NCI-H1417 (cell line): Measurements from ENCODE around the gene GRPEL1.

ENCODE experiments used
- DNase-seq, 3 experiments: peaks; one replicate each; lab custom pipeline; 2025; lab: John Stamatoyannopoulos, UW

GRPEL1 gene

DNA sequence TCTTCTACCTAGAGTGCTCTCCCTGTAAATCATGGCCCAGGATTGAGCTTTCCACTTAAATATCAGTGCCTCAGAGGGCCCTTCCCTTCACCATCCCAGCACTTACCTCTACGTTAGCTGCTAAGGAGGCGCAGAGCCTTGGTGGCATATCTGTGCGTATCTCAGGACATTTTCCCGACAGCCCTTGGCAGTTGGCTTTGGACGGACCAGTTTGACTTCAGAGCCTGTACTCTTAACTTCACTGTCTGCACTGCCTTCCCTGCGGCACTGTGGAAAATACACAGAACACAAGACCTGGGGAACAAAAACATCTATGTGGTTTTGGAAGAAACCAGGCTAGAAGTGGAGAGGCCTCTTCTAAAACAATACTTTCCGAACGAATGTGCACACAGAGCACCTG, 22.3 kb downstream of the GRPEL1 start:
- no peak for DNase-seq

- no peak for DNase-seq
These were observed 23.5 kb downstream of the GRPEL1 start for GRCh38 chr4:7044137-7044930.

GRCh38 chr4:7043284-7044136, 24.4 kb downstream of the GRPEL1 start, which contains the start of gene TADA2B:
TADA2B (plus strand) TSS chr4:7043372; CDS start chr4:7043580, 208 bp downstream.
- peak; percentile 54 to 74 (median 71) for DNase-seq

DNA sequence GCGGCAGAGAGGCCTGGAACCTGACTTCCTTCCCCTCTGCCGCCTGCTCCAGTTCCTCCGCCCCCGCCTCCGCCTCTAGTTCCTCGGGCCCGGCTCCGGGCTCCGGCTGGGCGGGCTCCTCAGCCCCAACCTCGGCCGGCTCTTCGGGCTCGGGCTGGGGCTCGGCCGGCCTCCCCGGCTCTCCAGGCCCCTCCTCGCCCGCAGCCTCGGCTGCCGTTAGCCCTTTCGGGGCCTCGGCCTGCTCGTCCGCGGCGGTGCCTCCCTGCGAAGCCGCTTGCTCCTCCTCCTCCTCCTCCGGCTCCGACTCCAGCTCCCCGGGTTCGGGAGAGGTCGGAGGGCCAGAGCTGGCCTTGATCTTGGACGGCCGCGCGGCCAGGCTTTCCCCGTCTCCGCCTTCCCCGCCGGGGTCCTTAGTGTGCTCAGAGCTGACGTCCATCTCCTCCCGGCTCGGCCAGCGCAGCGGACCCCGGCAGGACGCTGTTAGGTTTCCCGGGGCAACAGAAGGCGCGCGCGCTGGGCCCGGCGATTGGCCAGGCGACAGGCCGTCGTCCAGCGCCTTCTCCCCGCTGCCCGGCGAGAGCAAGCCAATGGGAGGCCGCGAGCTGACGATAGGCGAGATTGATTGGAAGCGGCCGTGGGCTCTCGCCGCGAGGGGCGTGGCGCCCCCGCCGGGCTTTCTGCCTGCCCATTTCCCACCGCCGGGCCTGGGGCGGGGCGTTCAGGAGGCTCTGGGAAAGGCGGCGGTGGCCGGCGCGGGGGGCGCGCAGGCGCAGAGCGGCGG, 25.2 kb downstream of the GRPEL1 start:
- DNase-seq, result peak; percentile 97 to 99 (median 99)

GRCh38 chr4:7041801-7042502, 25.9 kb downstream of the GRPEL1 start:
- peak; percentile 79 to 83 (median 81) for DNase-seq

- DNase-seq, result no peak
These were observed 26.6 kb downstream of the GRPEL1 start for GRCh38 chr4:7041246-7041645.

DNA sequence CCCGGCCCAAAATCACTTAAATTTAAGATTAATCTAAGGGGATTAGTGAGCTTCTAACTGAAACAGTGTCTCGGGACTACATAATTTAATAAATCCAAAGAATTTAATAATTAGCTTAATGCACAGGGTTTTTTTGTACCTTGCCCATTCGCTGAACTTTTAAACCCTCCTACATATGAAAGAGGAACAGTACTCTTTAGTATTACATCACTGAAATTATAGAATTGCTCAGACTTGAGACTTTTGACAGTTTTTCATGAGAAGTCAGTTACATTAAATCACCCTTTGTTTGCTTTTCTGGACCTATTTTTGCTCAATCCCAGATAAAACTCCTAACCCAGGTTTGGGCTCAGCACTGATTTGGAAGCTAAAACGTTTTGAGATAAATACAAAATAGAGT, 27.1 kb downstream of the GRPEL1 start:
- DNase-seq, result no peak

DNA sequence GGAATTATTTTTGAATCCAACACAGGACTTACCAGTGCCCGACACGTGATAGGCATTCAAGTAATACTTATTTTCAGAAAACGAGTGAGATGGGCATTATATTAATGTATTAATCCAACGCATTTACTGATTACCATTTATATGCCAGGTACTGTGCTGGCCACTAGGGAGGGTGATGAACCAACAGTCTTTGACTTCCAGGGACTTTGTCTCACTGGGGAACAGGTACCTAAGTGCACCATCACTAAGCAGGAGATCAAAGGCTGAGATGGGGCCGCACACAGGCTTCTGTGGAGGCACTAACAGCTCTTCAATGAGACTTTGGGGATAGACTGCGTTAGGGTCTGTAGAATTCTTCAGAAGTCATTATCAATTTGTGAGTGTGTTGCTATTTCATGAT, 30.4 kb downstream of the GRPEL1 start:
- DNase-seq, result no peak

GRCh38 chr4:7034262-7035081, 33.4 kb downstream of the GRPEL1 start:
- peak in 1 of 3 experiments; percentile 10 for DNase-seq

DNA sequence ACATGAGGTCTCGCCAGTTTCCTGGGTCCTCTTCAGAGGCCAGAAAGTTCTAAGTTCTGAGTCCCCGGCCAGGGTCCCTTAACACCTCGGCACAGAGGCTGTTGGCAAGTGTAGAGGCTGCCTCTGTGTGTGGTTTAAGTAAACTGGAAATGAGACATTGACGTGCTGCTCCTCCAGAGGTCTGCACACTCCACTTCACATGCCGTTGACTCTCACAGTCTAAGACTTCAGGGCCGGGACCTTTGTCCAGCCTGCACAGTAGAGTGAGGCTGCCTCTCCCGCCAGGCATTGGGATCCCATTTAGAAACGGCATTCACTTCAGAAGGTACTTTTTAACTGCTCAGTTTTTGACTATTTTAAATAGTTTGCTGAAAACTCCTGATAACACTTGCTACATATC, 35.3 kb downstream of the GRPEL1 start:
- DNase-seq, result no peak

DNA sequence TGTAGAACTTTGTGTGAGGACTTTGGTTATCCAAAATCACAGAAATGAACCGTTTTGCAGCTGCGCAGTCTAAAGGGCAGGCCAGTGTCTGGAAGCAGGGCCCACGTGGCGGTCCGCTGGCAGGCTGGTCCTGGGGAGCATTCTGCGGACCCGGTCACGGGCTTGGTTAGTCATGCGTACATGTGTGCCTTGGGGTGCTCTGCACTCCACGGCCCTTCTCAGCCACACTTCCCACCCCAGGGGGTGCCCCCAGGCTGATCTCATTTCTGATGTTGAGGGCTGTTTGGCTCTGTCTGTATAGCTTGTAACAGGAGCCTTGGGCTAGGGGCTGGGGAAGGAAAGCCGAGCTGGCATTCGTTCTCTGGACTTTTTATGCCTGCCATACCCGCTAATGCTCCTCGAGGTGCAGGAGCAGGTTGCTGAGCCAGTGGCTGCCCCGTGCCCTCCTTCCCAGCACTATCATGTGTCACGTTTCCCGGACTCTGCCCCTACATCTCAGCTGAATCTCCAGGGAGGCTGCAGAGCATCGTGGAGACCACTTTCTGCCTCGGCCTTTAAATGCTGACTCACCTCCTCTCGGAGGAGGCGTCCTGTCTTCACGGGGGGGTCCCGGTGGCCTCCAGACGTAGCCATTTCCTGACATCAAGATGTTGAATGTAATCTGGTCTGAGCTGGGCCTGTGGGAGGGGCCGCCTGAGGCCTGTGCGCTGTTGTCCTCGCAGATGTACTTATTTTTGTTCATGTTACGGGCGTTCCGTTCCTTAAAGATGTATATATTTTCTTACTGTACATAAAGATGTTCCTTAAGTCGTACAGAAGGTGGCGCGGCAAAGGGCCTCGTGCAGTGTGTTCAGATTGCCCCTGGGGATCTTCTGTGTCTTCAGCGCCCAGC, 36.1 kb downstream of the GRPEL1 start:
- no peak for DNase-seq

- DNase-seq, result no peak
These were observed 37.0 kb downstream of the GRPEL1 start for GRCh38 chr4:7030856-7031255.

GRCh38 chr4:7029921-7030320, 37.9 kb downstream of the GRPEL1 start:
- no peak for DNase-seq

DNA sequence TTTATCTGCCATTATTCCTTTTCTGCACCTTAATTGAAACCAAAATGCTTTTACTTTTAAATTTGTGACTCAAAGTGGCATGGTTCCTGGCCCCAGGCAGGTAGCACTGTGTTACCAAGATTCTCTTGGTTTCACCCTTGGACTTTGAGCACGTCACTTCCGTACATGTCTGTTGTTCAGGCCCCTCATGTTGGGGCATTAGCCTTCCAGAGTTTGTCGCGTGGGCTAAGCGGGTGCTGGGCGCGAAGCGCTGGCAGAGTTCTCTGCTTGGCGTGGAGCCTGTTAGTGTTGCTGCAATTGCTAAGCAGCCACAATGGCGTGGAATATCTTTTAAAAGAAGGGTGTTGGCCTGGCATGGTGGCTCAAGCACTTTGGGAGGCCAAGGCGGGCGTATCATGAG, 38.7 kb downstream of the GRPEL1 start:
- DNase-seq, result no peak

GRCh38 chr4:7027913-7028312, 40.0 kb downstream of the GRPEL1 start:
- no peak for DNase-seq

DNA sequence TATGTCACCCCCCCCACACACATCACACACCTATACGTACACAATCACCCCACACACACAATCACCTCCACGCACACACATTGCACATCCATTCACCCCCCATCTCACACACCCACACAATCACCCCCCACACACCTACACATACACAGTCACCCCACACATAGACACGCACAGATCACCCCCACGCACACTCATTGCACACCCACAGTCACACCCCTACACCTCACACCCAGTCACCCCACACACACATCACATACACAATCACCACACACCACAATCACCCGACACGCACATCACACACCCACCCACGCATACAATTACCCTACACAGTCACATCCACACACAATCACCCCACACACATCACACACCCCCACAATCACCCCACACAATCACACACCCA, 40.6 kb downstream of the GRPEL1 start:
- no peak for DNase-seq

- DNase-seq, result no peak
These were observed 41.8 kb downstream of the GRPEL1 start for GRCh38 chr4:7026107-7026506.

- no peak for DNase-seq
These were observed 42.7 kb downstream of the GRPEL1 start for GRCh38 chr4:7025040-7025602.

DNA sequence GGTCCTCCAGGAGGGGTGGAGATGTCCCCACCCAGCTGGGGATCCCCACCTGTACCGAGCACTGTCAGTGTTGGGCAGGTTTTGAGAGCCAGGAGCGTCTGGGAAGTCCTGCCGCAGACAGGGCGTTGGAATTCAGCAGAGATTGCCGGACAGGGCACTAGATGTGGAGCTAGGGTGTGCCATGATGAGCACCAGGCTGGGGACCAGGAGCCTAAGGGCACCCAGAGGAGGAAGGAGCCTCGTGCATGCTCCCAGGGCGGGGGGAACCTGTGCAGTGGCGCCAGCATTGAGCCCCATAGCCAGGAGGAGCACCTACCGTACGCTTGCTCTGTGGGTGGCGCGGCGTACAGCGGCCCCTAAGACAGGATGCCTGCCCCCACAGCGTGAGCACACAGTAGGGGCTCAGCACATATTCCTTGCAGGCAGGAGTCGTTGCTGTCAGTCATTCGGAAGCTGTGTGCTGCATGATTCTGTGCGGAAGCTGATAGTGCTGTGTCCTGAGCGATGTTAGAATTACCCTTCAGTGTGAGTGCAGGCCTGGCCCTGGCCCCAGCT, 43.5 kb downstream of the GRPEL1 start:
- no peak for DNase-seq
